GM23338 (cell line): ENCODE measurements around the gene ADCY7. TPM values are rescaled to one million over a fixed set of nuclear protein-coding genes. Genes with fewer than 3 reads are reported as not detected.

Source experiments
- ATAC-seq: fragments of 200-7000 bp; cut with Tn5 transposase; 3 replicates; pipeline ENCODE4 v1.9.1; 2020
- DNase-seq: peaks from one replicate; pipeline ENCODE4 v3.0.0-alpha.2; 2015; ENCODE audit warnings: low spot score
- H2AFZ ChIP-seq: fragments of 200-600 bp; sonication (generic); 2 replicates; pipeline ENCODE4 v1.8.0; 2016; ENCODE audit warnings: antibody characterized with exemption, mild to moderate bottlenecking, moderate library complexity
- H3F3A ChIP-seq: fragments of 200-600 bp; sonication (generic); replicated peaks from 2 replicates; pipeline ENCODE4 v1.8.0; 2017; ENCODE audit warnings: antibody characterized with exemption, mixed run types, low read depth
- H3K27ac ChIP-seq: fragments of 200-600 bp; sonication (generic); 2 replicates; pipeline ENCODE4 v1.6.1; 2016; ENCODE audit warnings: low read depth
- H3K27me3 ChIP-seq: fragments of 200-600 bp; sonication (generic); 2 replicates; pipeline ENCODE4 v1.8.0; 2016; ENCODE audit warnings: mild to moderate bottlenecking, mixed run types, moderate library complexity; ENCODE audit not compliant: insufficient read depth
- H3K36me3 ChIP-seq: fragments of 200-600 bp; sonication (generic); 2 replicates; pipeline ENCODE4 v1.8.0; 2016; ENCODE audit warnings: mild to moderate bottlenecking; ENCODE audit not compliant: insufficient read depth
- H3K4me1 ChIP-seq: fragments of 200-600 bp; sonication (generic); 2 replicates; pipeline ENCODE4 v1.8.0; 2016; ENCODE audit warnings: mild to moderate bottlenecking, moderate library complexity; ENCODE audit not compliant: insufficient read depth
- H3K4me2 ChIP-seq: fragments of 200-600 bp; sonication (generic); 2 replicates; pipeline ENCODE4 v1.7.1; 2017; ENCODE audit warnings: mixed run types
- H3K4me3 ChIP-seq: fragments of 200-600 bp; sonication (generic); 2 replicates; pipeline ENCODE4 v1.6.1; 2016; ENCODE audit warnings: mixed run types
- H3K79me2 ChIP-seq: fragments of 200-600 bp; sonication (generic); replicated peaks from 2 replicates; pipeline ENCODE4 v1.8.0; 2017; ENCODE audit warnings: mild to moderate bottlenecking; ENCODE audit not compliant: insufficient read depth
- H3K9me2 ChIP-seq: fragments of 200-600 bp; sonication (generic); 2 replicates; pipeline ENCODE4 v1.8.0; 2017; ENCODE audit not compliant: insufficient read depth
- H4K20me1 ChIP-seq: fragments of 200-600 bp; sonication (generic); replicated peaks from 2 replicates; pipeline ENCODE4 v1.8.0; 2017; ENCODE audit warnings: mild to moderate bottlenecking; ENCODE audit not compliant: insufficient read depth
- H3K27ac Mint-ChIP-seq: 2 replicates; pipeline ENCODE4 v1.8.0; 2020; ENCODE audit warnings: inconsistent platforms, mild to moderate bottlenecking, moderate library complexity, mixed read lengths
- H3K27me3 Mint-ChIP-seq: 3 replicates; pipeline ENCODE4 v1.8.0; 2022; ENCODE audit warnings: low read depth, mild to moderate bottlenecking, moderate library complexity, mixed read lengths, inconsistent platforms; ENCODE audit not compliant: insufficient read depth, poor library complexity
- H3K36me3 Mint-ChIP-seq: 3 replicates; pipeline ENCODE4 v1.8.0; 2021; ENCODE audit warnings: low read depth, mild to moderate bottlenecking, inconsistent platforms, moderate library complexity, mixed read lengths
- H3K4me1 Mint-ChIP-seq: 3 replicates; pipeline ENCODE4 v1.8.0; 2020; ENCODE audit warnings: mild to moderate bottlenecking, inconsistent platforms, mixed read lengths
- H3K4me3 Mint-ChIP-seq: 3 replicates; pipeline ENCODE4 v1.8.0; 2021; ENCODE audit warnings: moderate library complexity, mild to moderate bottlenecking, inconsistent platforms, mixed read lengths
- H3K9me3 Mint-ChIP-seq: 3 replicates; pipeline ENCODE4 v1.8.0; 2020; ENCODE audit warnings: moderate library complexity, mild to moderate bottlenecking, inconsistent platforms, mixed read lengths
- CREB1 ChIP-seq: fragments of 250-450 bp; sonication (Bioruptor Pico); IDR thresholded peaks from 2 replicates; pipeline ENCODE4 v1.5.0; 2020; ENCODE audit warnings: low read depth, mild to moderate bottlenecking, moderate library complexity
- EZH2 ChIP-seq: fragments of 200-600 bp; sonication (generic); IDR thresholded peaks from one replicate; pipeline ENCODE4 v1.8.0; 2017; ENCODE audit warnings: antibody characterized with exemption, mild to moderate bottlenecking, low read depth; ENCODE audit not compliant: unreplicated experiment
- EZH2phosphoT487 ChIP-seq: fragments of 200-600 bp; sonication (generic); IDR thresholded peaks from one replicate; pipeline ENCODE4 v1.8.1; 2018; ENCODE audit warnings: antibody characterized with exemption; ENCODE audit not compliant: unreplicated experiment
- JUNB ChIP-seq: IDR thresholded peaks from one replicate; pipeline ENCODE4 v1.6.1; 2016; ENCODE audit warnings: antibody characterized with exemption; ENCODE audit not compliant: unreplicated experiment
- NANOG ChIP-seq: IDR thresholded peaks from 2 replicates; pipeline ENCODE4 v1.6.1; 2016; ENCODE audit warnings: antibody characterized with exemption, borderline replicate concordance
- POLR2AphosphoS5 ChIP-seq: IDR thresholded peaks from 2 replicates; pipeline ENCODE4 v1.6.1; 2016; ENCODE audit warnings: antibody characterized with exemption, low read depth
- STAT1 ChIP-seq: IDR thresholded peaks from one replicate; pipeline ENCODE4 v1.6.1; 2016; ENCODE audit warnings: antibody characterized with exemption; ENCODE audit not compliant: unreplicated experiment
- ZNF114 ChIP-seq: fragments of 250-450 bp; sonication (Bioruptor Pico); IDR thresholded peaks from 2 replicates; pipeline ENCODE4 v1.5.0; 2020; ENCODE audit warnings: mild to moderate bottlenecking, moderate library complexity
- ZNF331 ChIP-seq: fragments of 250-450 bp; sonication (Bioruptor Pico); IDR thresholded peaks from 2 replicates; pipeline ENCODE4 v1.5.0; 2020; ENCODE audit warnings: low read depth, mild to moderate bottlenecking, moderate library complexity
- ZNF462 ChIP-seq: fragments of 250-450 bp; sonication (Bioruptor Pico); IDR thresholded peaks from 2 replicates; pipeline ENCODE4 v1.5.0; 2020; ENCODE audit warnings: mild to moderate bottlenecking, moderate library complexity
- polyA plus RNA-seq: library from polyadenylated mRNA; unstranded; fragments of >200 nt; fragmentation: Nextera tagmentation; extraction: Ambion mirVana; gene quantifications from 2 replicates; pipeline ENCODE4 v1.2.1, GENCODE V29; 2016
- total RNA-seq: library from RNA; depleted of rRNA; stranded (reverse); fragments of >200 nt; shearing (Covaris generic); gene quantifications from 2 replicates; pipeline ENCODE4 v1.2.3, GENCODE V29; 2014
- TF ChIP-seq, protein P1 (sequence below): IDR thresholded peaks from one replicate; pipeline ENCODE4 v1.6.1; 2018; ENCODE audit warnings: antibody characterized with exemption; ENCODE audit not compliant: unreplicated experiment
- TF ChIP-seq, protein P2 (sequence below): IDR thresholded peaks from 2 replicates; pipeline ENCODE4 v1.6.1; 2016; ENCODE audit warnings: antibody characterized with exemption

Gene ADCY7
- total and polyA plus RNA-seq, 2 experiments from 2014 or later: 2.4 to 10.5 TPM

DNA sequence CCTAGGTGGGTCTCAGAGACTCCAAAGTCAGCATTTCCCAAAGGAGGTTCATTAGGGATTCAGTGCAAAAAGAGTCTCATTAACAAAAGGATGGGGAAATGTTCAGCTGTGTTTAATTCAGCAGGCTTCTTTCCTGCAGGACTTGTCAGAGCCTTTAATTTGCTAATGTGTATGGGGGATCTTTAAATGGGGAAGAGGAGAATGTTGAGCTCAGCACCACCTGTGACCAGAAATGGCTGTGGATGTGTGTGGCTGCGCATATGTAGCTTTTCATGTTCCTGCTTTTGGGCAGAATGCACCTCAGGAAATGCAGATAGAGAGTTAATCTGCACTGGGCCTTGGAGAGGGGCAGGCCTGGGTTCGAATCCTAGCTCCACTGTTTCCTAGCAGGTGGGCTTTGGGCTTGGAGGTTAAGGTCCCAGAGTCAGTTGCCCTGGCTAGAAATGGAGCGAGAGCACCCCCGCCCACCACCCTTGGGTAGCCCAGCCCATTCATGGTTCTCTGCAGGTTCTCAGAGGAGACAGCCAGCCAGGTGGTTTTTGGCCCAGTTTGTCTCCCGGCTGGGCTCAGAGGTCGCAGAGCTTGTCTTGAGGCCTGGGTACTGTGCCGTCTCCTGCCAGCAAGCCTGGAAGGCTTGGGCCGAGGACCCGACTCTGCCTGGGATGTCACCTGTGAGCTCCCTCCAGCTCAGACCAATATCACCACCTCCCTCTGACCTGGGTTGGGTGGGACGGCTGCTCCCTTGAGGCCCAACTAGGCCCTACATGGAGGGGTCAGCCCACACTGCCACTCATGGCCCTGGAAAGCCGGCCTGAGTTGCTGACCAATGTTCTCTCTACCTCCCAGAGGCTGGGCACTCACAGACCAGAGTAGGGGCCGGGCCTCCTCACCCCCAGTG lies 9.3 kb downstream of the ADCY7 start (continued):
- TF ChIP-seq, protein P1, sequence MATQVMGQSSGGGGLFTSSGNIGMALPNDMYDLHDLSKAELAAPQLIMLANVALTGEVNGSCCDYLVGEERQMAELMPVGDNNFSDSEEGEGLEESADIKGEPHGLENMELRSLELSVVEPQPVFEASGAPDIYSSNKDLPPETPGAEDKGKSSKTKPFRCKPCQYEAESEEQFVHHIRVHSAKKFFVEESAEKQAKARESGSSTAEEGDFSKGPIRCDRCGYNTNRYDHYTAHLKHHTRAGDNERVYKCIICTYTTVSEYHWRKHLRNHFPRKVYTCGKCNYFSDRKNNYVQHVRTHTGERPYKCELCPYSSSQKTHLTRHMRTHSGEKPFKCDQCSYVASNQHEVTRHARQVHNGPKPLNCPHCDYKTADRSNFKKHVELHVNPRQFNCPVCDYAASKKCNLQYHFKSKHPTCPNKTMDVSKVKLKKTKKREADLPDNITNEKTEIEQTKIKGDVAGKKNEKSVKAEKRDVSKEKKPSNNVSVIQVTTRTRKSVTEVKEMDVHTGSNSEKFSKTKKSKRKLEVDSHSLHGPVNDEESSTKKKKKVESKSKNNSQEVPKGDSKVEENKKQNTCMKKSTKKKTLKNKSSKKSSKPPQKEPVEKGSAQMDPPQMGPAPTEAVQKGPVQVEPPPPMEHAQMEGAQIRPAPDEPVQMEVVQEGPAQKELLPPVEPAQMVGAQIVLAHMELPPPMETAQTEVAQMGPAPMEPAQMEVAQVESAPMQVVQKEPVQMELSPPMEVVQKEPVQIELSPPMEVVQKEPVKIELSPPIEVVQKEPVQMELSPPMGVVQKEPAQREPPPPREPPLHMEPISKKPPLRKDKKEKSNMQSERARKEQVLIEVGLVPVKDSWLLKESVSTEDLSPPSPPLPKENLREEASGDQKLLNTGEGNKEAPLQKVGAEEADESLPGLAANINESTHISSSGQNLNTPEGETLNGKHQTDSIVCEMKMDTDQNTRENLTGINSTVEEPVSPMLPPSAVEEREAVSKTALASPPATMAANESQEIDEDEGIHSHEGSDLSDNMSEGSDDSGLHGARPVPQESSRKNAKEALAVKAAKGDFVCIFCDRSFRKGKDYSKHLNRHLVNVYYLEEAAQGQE: no peak
- TF ChIP-seq STAT1 (no peak), EZH2 (no peak), NANOG (no peak), ZNF331 (CRISPR knock-in tag) (no peak), CREB1 (CRISPR knock-in tag) (no peak), POLR2AphosphoS5 (no peak), EZH2phosphoT487 (no peak), ZNF114 (CRISPR knock-in tag) (no peak)

DNA sequence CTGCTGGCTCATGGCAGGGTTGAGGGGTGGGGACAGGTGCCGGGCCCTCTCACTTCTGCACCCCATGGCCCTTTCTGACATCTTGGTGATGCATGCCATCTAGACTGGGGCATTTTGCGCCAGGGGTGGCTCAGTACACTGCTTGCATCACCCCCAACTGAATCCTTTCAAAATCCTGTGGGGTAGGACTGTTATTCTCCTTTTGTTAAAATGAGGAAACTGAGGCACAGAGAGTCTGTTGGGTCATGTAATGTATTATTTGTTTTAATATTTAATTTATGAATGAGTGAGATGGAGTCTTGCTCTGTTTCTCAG lies 9.9 kb downstream of the ADCY7 start:
- DNase-seq (no peak), ATAC-seq (no peak)
- Histone ChIP-seq H3K4me2 (no peak overlapping the region), H3K4me1 (peaks cover 11% of the 10 kb centered on the region), H3K27me3 (no peaks in the 10 kb centered on the region), H3K36me3 (no peaks in the 10 kb centered on the region), H3F3A (no peaks in the 10 kb centered on the region), H3K79me2 (no peaks in the 10 kb centered on the region), H3K4me3 (no peak overlapping the region), H3K9me2 (no peaks in the 10 kb centered on the region), H4K20me1 (no peaks in the 10 kb centered on the region; the same call in 1 of the 2 replicates), H2AFZ (no peak overlapping the region), H3K27ac (no peak overlapping the region)
- Mint-ChIP-seq H3K36me3 (no peaks in the 10 kb centered on the region), H3K4me1 (peaks cover 14% of the 10 kb centered on the region), H3K4me3 (no peak overlapping the region), H3K27ac (no peak overlapping the region), H3K9me3 (no peaks in the 10 kb centered on the region), H3K27me3 (peaks cover 2% of the 10 kb centered on the region)
- TF ChIP-seq EZH2phosphoT487: no peak
- no peak for TF ChIP-seq STAT1
- TF ChIP-seq, protein P2, sequence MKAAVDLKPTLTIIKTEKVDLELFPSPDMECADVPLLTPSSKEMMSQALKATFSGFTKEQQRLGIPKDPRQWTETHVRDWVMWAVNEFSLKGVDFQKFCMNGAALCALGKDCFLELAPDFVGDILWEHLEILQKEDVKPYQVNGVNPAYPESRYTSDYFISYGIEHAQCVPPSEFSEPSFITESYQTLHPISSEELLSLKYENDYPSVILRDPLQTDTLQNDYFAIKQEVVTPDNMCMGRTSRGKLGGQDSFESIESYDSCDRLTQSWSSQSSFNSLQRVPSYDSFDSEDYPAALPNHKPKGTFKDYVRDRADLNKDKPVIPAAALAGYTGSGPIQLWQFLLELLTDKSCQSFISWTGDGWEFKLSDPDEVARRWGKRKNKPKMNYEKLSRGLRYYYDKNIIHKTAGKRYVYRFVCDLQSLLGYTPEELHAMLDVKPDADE: no peak
- TF ChIP-seq ZNF462 (CRISPR knock-in tag): no peak
- no peak for TF ChIP-seq ZNF331 (CRISPR knock-in tag)
- no peak for TF ChIP-seq CREB1 (CRISPR knock-in tag)
- no peak for TF ChIP-seq JUNB
